ENCODE measurements around the gene MAEA. TPM values are rescaled to one million over a fixed set of nuclear protein-coding genes. Genes with fewer than 3 reads are reported as not detected.

The MAEA gene
- polyA plus RNA-seq, 2 of the 4 experiments (the other 2 are of a cell fraction), result 46.1 to 58.4 TPM

DNA sequence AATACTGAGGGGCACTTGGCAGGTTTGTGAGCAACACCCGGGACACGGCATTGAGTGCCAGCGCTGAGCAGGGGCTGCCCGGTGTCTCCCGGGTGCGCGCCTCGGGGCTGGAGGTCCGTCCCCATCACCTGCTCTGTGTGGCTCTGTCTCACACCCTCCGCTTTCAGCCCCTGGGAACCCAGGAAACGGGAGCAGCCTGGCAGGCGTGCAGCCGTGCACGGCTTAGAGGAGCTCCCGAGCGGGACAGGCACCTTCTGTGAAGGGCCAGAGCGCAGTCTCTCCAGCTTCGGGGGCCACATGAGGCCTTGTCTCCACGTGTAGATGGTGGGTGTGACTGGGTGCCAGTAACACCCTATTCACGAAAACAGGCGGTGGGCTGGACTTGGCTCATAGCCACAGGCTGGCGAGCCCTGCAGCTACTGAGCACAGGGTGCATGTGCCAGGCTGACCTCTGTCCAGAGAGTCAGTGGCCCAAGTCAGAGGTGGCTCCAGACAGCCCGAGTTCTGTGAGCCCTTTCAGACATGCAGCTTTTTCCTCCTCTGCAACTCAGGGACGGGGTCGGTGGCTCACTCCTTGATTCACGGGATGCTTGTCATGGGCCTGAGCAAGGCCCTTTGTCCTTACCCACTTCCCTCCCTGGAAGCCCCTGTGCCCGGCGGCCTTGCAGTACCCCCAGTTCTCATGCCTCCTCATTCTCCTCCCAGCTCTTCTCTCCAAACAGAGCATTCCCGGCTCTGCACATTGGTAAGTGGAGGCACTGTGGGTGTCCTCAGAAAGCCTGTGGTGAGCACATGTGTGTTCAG, 80.8 kb downstream of the MAEA start:
- ATAC-seq (no peak), DNase-seq (ENCODE audit: low read depth in 1 of 2, low spot score in 1 of 2) (no peak), FAIRE-seq (no peak)
- 87% methylated on average over 13 of the region's 29 CpGs for WGBS (ENCODE audit: missing lambda C conversion rate)
- H3K4me2 ChIP-seq, result no peak overlapping the region
- H3K4me3 ChIP-seq, result no peak overlapping the region
- ChIA-PET POLR2A (no interaction called here), CTCF (interaction anchor here (1.0 kb wide), 1 partner anchor 16 kb away, joined by 3 read pairs; no protein-coding TSS in a partner anchor)
- H3K27ac ChIP-seq, result no peak overlapping the region
- no peak for TF ChIP-seq CBX2 (IDR thresholded peaks at IDR 0.05; ENCODE audit: borderline replicate concordance, low read depth)
- TF ChIP-seq NFE2L2 (conservative IDR thresholded peaks at IDR 0.05; ENCODE audit: low read length), result no peak
- TF ChIP-seq EHF (CRISPR knock-in tag; IDR thresholded peaks at IDR 0.05), result no peak
- no peak for TF ChIP-seq FOSL2 (IDR thresholded peaks at IDR 0.05)
- no peak for TF ChIP-seq FOSL2 (CRISPR knock-in tag; IDR thresholded peaks at IDR 0.05)
- no peak for TF ChIP-seq CHD4 (IDR thresholded peaks at IDR 0.05; ENCODE audit: borderline replicate concordance)
- TF ChIP-seq FOSB (CRISPR knock-in tag; IDR thresholded peaks at IDR 0.05), result no peak
- TF ChIP-seq POLR2AphosphoS2 (conservative IDR thresholded peaks at IDR 0.05; ENCODE audit: low read length), result no peak
- no peak for TF ChIP-seq ESRRA (IDR thresholded peaks at IDR 0.05; ENCODE audit: borderline replicate concordance, low read length)
- TF ChIP-seq ZC3H11A (IDR thresholded peaks at IDR 0.05), result no peak
- no peak for TF ChIP-seq RNF2 (IDR thresholded peaks at IDR 0.05; ENCODE audit: borderline replicate concordance, low read depth)
- TF ChIP-seq JUNB (IDR thresholded peaks at IDR 0.05), result no peak
- TF ChIP-seq USF2 (IDR thresholded peaks at IDR 0.05), result no peak
- no peaks in the 10 kb centered on the region for H3K9me3 ChIP-seq
- H3K4me1 ChIP-seq, result no peaks in the 10 kb centered on the region

GRCh38 chr4:1371176-1372165, 81.8 kb downstream of the MAEA start:
- ATAC-seq, result no peak
- no peak for FAIRE-seq
- H3K27ac ChIP-seq, result no peak overlapping the region
- H3K4me3 ChIP-seq, result no peak overlapping the region
- DNase-seq (ENCODE audit: low read depth in 1 of 2, low spot score in 1 of 2), result no peak
- WGBS (ENCODE audit: missing lambda C conversion rate), result 93% methylated on average over 26 of the region's 28 CpGs
- POLR2A ChIA-PET, result no interaction called here
- CTCF ChIA-PET, result interaction anchor here (1.0 kb wide), 1 partner anchor 17 kb away, joined by 3 read pairs; no protein-coding TSS in a partner anchor
- H3K4me2 ChIP-seq, result no peak overlapping the region
- H3K4me1 ChIP-seq, result no peaks in the 10 kb centered on the region
- H3K9me3 ChIP-seq, result no peaks in the 10 kb centered on the region
- TF ChIP-seq, protein P1, sequence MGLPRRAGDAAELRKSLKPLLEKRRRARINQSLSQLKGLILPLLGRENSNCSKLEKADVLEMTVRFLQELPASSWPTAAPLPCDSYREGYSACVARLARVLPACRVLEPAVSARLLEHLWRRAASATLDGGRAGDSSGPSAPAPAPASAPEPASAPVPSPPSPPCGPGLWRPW (IDR thresholded peaks at IDR 0.05), result no peak
- no peak for TF ChIP-seq EP300 (IDR thresholded peaks at IDR 0.05)
- TF ChIP-seq RNF2 (IDR thresholded peaks at IDR 0.05; ENCODE audit: borderline replicate concordance, low read depth), result no peak
- TF ChIP-seq, protein P2, sequence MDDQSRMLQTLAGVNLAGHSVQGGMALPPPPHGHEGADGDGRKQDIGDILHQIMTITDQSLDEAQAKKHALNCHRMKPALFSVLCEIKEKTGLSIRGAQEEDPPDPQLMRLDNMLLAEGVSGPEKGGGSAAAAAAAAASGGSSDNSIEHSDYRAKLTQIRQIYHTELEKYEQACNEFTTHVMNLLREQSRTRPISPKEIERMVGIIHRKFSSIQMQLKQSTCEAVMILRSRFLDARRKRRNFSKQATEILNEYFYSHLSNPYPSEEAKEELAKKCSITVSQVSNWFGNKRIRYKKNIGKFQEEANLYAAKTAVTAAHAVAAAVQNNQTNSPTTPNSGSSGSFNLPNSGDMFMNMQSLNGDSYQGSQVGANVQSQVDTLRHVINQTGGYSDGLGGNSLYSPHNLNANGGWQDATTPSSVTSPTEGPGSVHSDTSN (IDR thresholded peaks at IDR 0.05), result no peak
- no peak for TF ChIP-seq HEYL (CRISPR knock-in tag; IDR thresholded peaks at IDR 0.05)
- TF ChIP-seq, protein P3, sequence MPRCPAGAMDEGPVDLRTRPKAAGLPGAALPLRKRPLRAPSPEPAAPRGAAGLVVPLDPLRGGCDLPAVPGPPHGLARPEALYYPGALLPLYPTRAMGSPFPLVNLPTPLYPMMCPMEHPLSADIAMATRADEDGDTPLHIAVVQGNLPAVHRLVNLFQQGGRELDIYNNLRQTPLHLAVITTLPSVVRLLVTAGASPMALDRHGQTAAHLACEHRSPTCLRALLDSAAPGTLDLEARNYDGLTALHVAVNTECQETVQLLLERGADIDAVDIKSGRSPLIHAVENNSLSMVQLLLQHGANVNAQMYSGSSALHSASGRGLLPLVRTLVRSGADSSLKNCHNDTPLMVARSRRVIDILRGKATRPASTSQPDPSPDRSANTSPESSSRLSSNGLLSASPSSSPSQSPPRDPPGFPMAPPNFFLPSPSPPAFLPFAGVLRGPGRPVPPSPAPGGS (IDR thresholded peaks at IDR 0.05), result no peak
- TF ChIP-seq RCOR1 (IDR thresholded peaks at IDR 0.05; ENCODE audit: low read depth, low read length), result no peak
- no peak for TF ChIP-seq RFX5 (IDR thresholded peaks at IDR 0.05)
- TF ChIP-seq NR3C1 (IDR thresholded peaks at IDR 0.05), result no peak
- TF ChIP-seq JUN (IDR thresholded peaks at IDR 0.05), result no peak
- TF ChIP-seq HOXB13 (CRISPR knock-in tag; IDR thresholded peaks at IDR 0.05; ENCODE audit: low read depth), result no peak
- no peak for TF ChIP-seq MAX (IDR thresholded peaks at IDR 0.05)
- TF ChIP-seq, protein P4, sequence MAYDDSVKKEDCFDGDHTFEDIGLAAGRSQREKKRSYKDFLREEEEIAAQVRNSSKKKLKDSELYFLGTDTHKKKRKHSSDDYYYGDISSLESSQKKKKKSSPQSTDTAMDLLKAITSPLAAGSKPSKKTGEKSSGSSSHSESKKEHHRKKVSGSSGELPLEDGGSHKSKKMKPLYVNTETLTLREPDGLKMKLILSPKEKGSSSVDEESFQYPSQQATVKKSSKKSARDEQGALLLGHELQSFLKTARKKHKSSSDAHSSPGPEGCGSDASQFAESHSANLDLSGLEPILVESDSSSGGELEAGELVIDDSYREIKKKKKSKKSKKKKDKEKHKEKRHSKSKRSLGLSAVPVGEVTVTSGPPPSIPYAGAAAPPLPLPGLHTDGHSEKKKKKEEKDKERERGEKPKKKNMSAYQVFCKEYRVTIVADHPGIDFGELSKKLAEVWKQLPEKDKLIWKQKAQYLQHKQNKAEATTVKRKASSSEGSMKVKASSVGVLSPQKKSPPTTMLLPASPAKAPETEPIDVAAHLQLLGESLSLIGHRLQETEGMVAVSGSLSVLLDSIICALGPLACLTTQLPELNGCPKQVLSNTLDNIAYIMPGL (CRISPR knock-in tag; IDR thresholded peaks at IDR 0.05; ENCODE audit: borderline replicate concordance), result no peak
- TF ChIP-seq ESRRA (IDR thresholded peaks at IDR 0.05; ENCODE audit: borderline replicate concordance, low read length), result no peak
- TF ChIP-seq CEBPB (IDR thresholded peaks at IDR 0.05), result no peak
- TF ChIP-seq ELK1 (IDR thresholded peaks at IDR 0.05; ENCODE audit: low read depth, low read length), result no peak
- TF ChIP-seq NPAS2 (CRISPR knock-in tag; IDR thresholded peaks at IDR 0.05; ENCODE audit: borderline replicate concordance), result no peak
- no peak for TF ChIP-seq MAFK (IDR thresholded peaks at IDR 0.05; ENCODE audit: partially characterized antibody)
- no peak for TF ChIP-seq EHF (CRISPR knock-in tag; IDR thresholded peaks at IDR 0.05)
- TF ChIP-seq GATA3 (IDR thresholded peaks at IDR 0.05; ENCODE audit: borderline replicate concordance), result no peak

Measured in A549 (cell line).